DND-41 (cell line): ENCODE data around the gene NAA60.

Source experiments
- ATAC-seq: fragments of 200-7000 bp; cut with Tn5 transposase; 3 replicates; pipeline ENCODE4 v1.9.1; 2021; ENCODE audit warnings: low read depth; ENCODE audit not compliant: insufficient read depth
- DNase-seq: peaks from one replicate; pipeline ENCODE4 v3.0.0-alpha.2; 2020
- H2AFZ ChIP-seq: 2 replicates; pipeline ENCODE4 v1.6.0; 2012; ENCODE audit warnings: low read depth, low read length
- H3K27ac ChIP-seq: 2 replicates; pipeline ENCODE4 v1.5.1; 2012; ENCODE audit warnings: low read length, inconsistent platforms
- H3K27me3 ChIP-seq: fragments of 200-600 bp; sonication (generic); 2 replicates; pipeline ENCODE4 v1.6.0; 2012; ENCODE audit warnings: low read length, mild to moderate bottlenecking, inconsistent platforms; ENCODE audit not compliant: insufficient read depth, poor library complexity
- H3K36me3 ChIP-seq: 2 replicates; pipeline ENCODE4 v1.5.1; 2012; ENCODE audit warnings: low read length, inconsistent platforms; ENCODE audit not compliant: insufficient read depth
- H3K4me1 ChIP-seq: 2 replicates; pipeline ENCODE4 v1.5.1; 2012; ENCODE audit warnings: mild to moderate bottlenecking, low read length; ENCODE audit not compliant: insufficient read depth
- H3K4me2 ChIP-seq: 2 replicates; pipeline ENCODE4 v1.6.0; 2012; ENCODE audit warnings: mild to moderate bottlenecking, moderate library complexity, low read length, inconsistent platforms; ENCODE audit not compliant: insufficient read depth
- H3K4me3 ChIP-seq, 2 experiments: fragments of 200-600 bp in 1 of 2; shearing (Covaris generic) in 1 of 2; 2 replicates each; pipeline ENCODE4 v1.5.1; 2012 to 2016; ENCODE audit warnings: inconsistent platforms in 2 of 2, low read length in 2 of 2, mild to moderate bottlenecking in 2 of 2, low read depth in 1 of 2, moderate library complexity in 1 of 2
- H3K79me2 ChIP-seq: 2 replicates; pipeline ENCODE4 v1.6.0; 2012; ENCODE audit warnings: low read length, inconsistent platforms; ENCODE audit not compliant: insufficient read depth
- H3K9ac ChIP-seq: 2 replicates; pipeline ENCODE4 v1.6.0; 2012; ENCODE audit warnings: low read depth, mild to moderate bottlenecking, inconsistent platforms, low read length, moderate library complexity
- H3K9me3 ChIP-seq: 2 replicates; pipeline ENCODE4 v1.5.1; 2012; ENCODE audit warnings: low read length, moderate library complexity, mild to moderate bottlenecking, inconsistent platforms; ENCODE audit not compliant: insufficient read depth, severe bottlenecking
- H4K20me1 ChIP-seq: 2 replicates; pipeline ENCODE4 v1.6.0; 2012; ENCODE audit warnings: low read length; ENCODE audit not compliant: insufficient read depth
- EZH2 ChIP-seq: IDR thresholded peaks from 3 replicates; pipeline ENCODE4 v1.6.1; 2012; ENCODE audit warnings: borderline replicate concordance, low read depth, mild to moderate bottlenecking, moderate library complexity, low read length, inconsistent platforms; ENCODE audit not compliant: severe bottlenecking
- TF ChIP-seq, protein P1 (sequence below): IDR thresholded peaks from 2 replicates; pipeline ENCODE4 v1.5.1; 2012; ENCODE audit warnings: borderline replicate concordance, low read length, moderate library complexity, mild to moderate bottlenecking; ENCODE audit not compliant: poor library complexity, severe bottlenecking; ENCODE audit errors: extremely low read depth

NAA60 gene

DNA sequence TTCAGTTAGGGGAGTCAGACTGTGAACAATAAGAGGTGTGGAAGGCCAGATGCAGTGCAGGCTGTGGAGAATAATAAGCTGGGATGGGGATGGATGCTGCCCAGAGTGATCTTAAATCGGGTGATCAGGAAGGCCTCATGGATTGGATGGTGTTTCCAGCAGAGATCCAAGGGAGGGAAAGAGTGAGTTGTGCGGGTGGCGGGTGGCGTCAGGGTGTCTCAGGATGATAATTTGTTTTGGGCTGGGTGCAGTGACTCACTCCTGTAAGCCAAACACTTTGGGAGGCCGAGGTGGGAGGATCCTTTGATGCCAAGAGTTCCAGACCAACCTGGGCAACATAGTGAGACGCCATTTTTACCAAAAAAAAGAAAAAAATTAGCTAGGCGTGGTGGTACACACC lies 65.3 kb downstream of the NAA60 start:
- no peak overlapping the region for H3K4me2 ChIP-seq
- no peak overlapping the region for H3K27ac ChIP-seq
- no peak for DNase-seq
- H3K9me3 ChIP-seq = no peaks in the 10 kb centered on the region
- H4K20me1 ChIP-seq = no peaks in the 10 kb centered on the region
- no peak overlapping the region for H3K4me3 ChIP-seq
- H3K9ac ChIP-seq = no peak overlapping the region
- H3K36me3 ChIP-seq = peaks cover 38% of the 10 kb centered on the region
- TF ChIP-seq, protein P1, sequence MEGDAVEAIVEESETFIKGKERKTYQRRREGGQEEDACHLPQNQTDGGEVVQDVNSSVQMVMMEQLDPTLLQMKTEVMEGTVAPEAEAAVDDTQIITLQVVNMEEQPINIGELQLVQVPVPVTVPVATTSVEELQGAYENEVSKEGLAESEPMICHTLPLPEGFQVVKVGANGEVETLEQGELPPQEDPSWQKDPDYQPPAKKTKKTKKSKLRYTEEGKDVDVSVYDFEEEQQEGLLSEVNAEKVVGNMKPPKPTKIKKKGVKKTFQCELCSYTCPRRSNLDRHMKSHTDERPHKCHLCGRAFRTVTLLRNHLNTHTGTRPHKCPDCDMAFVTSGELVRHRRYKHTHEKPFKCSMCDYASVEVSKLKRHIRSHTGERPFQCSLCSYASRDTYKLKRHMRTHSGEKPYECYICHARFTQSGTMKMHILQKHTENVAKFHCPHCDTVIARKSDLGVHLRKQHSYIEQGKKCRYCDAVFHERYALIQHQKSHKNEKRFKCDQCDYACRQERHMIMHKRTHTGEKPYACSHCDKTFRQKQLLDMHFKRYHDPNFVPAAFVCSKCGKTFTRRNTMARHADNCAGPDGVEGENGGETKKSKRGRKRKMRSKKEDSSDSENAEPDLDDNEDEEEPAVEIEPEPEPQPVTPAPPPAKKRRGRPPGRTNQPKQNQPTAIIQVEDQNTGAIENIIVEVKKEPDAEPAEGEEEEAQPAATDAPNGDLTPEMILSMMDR = no peak
- no peaks in the 10 kb centered on the region for H3K79me2 ChIP-seq
- H3K4me1 ChIP-seq = peaks cover 9% of the 10 kb centered on the region
- ATAC-seq = no peak
- no peaks in the 10 kb centered on the region for H3K27me3 ChIP-seq
- H2AFZ ChIP-seq = no peak overlapping the region

DNA sequence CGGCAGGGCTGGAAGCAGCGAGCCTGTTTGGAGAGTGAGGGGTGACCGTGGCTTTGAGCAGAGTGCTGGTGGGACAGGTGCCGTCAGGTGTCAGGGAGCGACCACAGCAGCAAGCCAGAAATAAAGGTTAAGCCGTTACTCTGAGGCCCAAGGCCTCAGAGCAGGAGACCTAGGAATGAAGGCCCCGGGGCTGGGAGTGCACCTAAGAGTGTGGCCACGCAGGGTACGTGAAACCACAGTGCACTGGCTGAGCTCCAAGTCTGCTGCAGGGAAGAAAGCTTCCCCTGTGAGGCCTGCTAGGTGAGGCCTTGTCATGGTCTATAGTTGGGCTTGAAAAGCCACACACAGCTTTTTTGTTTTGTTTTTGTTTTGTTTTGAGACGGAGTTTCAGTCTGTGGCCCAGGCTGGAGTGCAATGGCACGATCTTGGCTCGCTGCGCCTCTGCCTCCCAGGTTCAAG lies 66.0 kb downstream of the NAA60 start:
- ATAC-seq = peak; percentile 96
- TF ChIP-seq, protein P1 = no peak
- no peak for TF ChIP-seq EZH2
- DNase-seq = peak; percentile 71
- H2AFZ ChIP-seq = no peak overlapping the region
- no peaks in the 10 kb centered on the region for H3K9me3 ChIP-seq
- H3K27ac ChIP-seq = 0 out of 2 replicates have a peak overlapping the region, but pooled peaks have one; percentile 39
- no peaks in the 10 kb centered on the region for H4K20me1 ChIP-seq
- H3K36me3 ChIP-seq = peaks cover 46% of the 10 kb centered on the region
- H3K79me2 ChIP-seq = no peaks in the 10 kb centered on the region
- peaks cover 8% of the 10 kb centered on the region for H3K4me1 ChIP-seq
- no peak overlapping the region for H3K4me3 ChIP-seq
- H3K9ac ChIP-seq = no peak overlapping the region
- no peak overlapping the region for H3K4me2 ChIP-seq
- no peaks in the 10 kb centered on the region for H3K27me3 ChIP-seq

DNA sequence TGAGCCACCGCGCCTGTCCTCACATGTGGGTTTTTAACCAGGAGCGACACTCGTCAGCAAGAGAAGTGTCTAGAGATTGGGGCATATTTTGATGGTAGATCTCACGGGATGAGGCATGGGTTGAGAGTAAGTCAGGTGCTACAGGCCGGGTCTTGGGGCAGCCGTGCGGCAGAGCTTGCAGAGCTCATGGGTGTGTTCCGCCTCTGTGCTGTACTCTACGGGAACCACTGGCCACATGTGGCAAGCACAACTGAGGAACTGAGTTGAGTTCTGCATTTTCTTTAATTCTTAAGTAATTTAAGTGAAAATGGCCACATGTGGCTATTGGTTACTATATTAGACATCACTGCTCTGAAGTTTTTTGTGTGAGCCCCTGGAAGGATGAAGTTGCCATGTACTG lies 66.9 kb downstream of the NAA60 start:
- no peak for DNase-seq
- Histone ChIP-seq H3K36me3 (peaks cover 48% of the 10 kb centered on the region), H3K27me3 (no peaks in the 10 kb centered on the region), H3K4me3 (no peak overlapping the region), H2AFZ (no peak overlapping the region), H3K9ac (no peak overlapping the region), H3K4me1 (peaks cover 8% of the 10 kb centered on the region), H3K27ac (no peak overlapping the region), H3K9me3 (no peaks in the 10 kb centered on the region), H3K79me2 (no peaks in the 10 kb centered on the region), H4K20me1 (no peaks in the 10 kb centered on the region), H3K4me2 (no peak overlapping the region)
- TF ChIP-seq, protein P1 = no peak
- no peak for TF ChIP-seq EZH2
- ATAC-seq = no peak
